H7 (cell line): ENCODE data around the gene ZNRF3. TPM values are rescaled to one million over a fixed set of nuclear protein-coding genes. Genes with fewer than 3 reads are reported as not detected.

Source experiments
- DNase-seq: peaks from one replicate; pipeline ENCODE4 v3.0.0; 2012
- H3K27me3 ChIP-seq: 2 replicates; pipeline ENCODE4 v1.6.0; 2011; ENCODE audit warnings: mild to moderate bottlenecking, low read length; ENCODE audit not compliant: control insufficient read depth, insufficient read depth
- H3K36me3 ChIP-seq: replicated peaks from 2 replicates; pipeline ENCODE4 v1.5.1; 2011; ENCODE audit warnings: low read length; ENCODE audit not compliant: control insufficient read depth, insufficient read depth
- H3K4me3 ChIP-seq: 2 replicates; pipeline ENCODE4 v1.5.1; 2011; ENCODE audit warnings: low read depth, mild to moderate bottlenecking, control low read depth, low read length, moderate library complexity; ENCODE audit not compliant: insufficient read depth
- total RNA-seq: library from RNA; depleted of rRNA; stranded (reverse); fragments of >200 nt; shearing (Covaris generic); gene quantifications from 2 replicates; pipeline ENCODE4 v1.2.3, GENCODE V29; 2014

The ZNRF3 gene
- total RNA-seq, 1 experiment from 2014 or later: 22.1 TPM

DNA sequence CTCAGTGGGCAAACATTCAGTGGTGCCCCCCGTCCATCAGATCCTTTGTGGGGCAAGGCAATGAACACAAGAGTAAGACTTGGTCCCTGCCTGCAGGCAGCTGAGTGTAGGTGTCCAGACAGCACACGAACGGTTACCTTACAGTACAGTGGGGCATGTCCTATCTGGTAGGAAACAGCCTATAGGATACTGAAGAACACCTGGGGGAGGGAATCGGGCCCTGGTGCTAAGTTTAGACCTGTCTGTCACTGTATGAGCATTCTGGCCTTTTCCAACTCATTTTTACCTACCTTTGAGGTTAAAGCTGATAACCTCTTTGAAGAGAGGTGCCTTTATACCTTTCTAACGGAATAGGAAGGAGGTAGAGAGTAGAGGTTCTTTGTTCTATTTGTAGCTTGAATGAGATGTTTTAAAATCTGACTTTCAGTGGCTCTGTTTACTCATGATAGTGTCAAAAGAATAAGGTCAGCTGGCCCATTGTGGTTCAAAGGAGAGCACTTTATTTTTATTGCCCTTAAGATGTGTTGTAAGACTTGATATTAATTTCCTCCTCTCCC lies 8.9 kb downstream of the ZNRF3 start:
- Histone ChIP-seq H3K4me3 (no peak overlapping the region), H3K27me3 (no peaks in the 10 kb centered on the region), H3K36me3 (no peaks in the 10 kb centered on the region)
- no peak for DNase-seq

DNA sequence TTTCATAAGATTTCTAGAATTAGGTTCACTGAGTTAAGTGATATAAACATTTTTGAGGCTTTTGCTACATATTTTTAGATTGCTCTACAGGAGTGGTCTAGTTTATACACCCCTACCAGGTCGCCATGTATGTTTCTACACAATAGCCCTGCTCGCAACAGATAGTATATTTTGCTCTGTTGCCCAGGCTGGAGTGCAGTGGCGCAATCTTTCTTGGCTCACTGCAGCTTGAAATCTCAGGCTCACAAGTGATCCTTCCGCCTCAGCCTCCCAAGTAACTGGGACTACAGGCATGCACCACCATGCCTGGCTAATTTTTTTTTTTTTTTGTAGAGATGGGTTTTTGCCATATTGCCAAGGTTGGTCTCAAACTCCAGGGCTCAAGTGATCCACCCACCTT lies 10.4 kb downstream of the ZNRF3 start:
- Histone ChIP-seq H3K27me3 (no peaks in the 10 kb centered on the region), H3K4me3 (no peak overlapping the region), H3K36me3 (no peaks in the 10 kb centered on the region)
- no peak for DNase-seq

DNA sequence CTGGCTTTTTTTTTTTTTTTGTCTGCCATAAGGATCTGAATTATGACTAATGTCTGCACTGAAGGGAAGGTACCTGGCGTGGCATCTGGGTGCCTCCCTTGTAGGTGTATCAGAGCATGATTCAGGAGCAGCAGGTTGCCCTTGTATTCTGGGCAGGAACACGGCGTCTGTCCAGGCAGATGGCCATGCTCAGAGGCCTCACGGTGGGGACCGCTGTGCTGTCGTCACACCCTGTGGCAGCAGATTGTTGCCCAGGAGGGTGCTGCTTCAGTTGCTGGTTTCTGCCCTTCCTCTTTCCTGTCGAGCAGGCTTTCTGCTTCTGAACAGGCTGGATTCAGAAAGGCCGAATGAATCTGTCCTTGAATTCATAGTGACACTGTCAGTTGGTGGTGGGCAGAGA lies 11.0 kb downstream of the ZNRF3 start:
- H3K27me3 ChIP-seq: no peaks in the 10 kb centered on the region
- DNase-seq: no peak
- H3K36me3 ChIP-seq: no peaks in the 10 kb centered on the region
- H3K4me3 ChIP-seq: no peak overlapping the region

DNA sequence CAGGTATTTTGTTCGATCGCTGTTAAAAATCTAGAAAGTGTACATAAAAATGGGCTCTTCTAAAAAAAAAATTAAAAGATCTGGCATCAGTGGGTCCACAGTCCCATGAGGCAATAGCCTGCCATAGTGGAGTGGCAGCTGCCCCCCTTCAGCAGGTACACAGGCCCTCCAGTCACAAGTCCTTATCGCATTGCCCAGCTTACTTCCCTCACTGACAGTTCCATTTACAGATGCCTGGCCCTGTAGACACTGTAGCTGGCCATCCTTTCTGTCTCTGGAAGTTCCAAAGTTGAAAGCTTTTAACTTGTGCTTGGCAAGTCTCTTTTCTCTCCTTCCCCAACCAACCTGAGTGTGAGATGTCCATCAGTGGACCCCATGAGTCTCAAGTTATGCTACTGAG lies 11.4 kb downstream of the ZNRF3 start:
- no peaks in the 10 kb centered on the region for H3K36me3 ChIP-seq
- DNase-seq: no peak
- no peak overlapping the region for H3K4me3 ChIP-seq
- H3K27me3 ChIP-seq: no peaks in the 10 kb centered on the region

DNA sequence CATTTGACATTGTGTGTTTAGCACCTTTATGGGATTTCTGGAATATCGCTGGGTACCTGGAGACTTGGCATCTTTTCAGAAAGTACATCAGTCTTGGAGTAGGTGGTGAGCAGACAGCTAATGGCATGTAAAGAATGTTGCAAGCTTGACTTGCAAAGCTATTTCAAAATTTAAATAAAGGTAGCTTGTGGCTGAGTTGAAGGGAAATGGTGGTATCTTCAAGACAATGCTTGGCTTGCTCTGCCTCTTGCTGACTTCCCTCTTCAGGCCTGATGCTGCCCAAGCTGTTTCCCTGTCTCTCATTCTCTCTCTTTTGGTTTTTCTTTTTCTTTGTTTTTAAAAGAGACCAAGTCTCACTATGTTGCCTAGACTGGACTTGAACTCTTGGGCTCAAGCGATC lies 13.2 kb downstream of the ZNRF3 start:
- Histone ChIP-seq H3K4me3 (no peak overlapping the region), H3K27me3 (no peaks in the 10 kb centered on the region), H3K36me3 (no peaks in the 10 kb centered on the region)
- DNase-seq: no peak

DNA sequence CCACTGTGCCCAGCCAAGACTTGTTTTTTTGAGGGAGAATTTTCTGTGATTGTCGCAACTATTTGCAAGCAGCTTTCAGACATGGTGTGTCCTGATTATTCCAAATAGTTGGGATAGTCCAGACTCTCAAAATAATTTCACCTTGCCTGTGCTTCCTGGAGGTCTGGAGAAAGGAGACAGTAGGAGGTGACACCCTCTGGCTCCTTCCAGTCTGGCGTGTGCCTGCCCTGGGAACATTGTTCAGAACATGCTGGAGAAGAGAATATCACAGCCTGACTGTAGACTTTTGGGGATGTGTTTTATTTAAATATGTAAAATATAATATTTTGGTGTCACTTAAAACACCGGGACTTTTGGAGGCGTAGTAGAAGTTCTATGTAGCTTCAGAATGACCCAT lies 14.9 kb downstream of the ZNRF3 start:
- no peak for DNase-seq
- Histone ChIP-seq H3K4me3 (no peak overlapping the region), H3K36me3 (no peaks in the 10 kb centered on the region), H3K27me3 (no peaks in the 10 kb centered on the region)

DNA sequence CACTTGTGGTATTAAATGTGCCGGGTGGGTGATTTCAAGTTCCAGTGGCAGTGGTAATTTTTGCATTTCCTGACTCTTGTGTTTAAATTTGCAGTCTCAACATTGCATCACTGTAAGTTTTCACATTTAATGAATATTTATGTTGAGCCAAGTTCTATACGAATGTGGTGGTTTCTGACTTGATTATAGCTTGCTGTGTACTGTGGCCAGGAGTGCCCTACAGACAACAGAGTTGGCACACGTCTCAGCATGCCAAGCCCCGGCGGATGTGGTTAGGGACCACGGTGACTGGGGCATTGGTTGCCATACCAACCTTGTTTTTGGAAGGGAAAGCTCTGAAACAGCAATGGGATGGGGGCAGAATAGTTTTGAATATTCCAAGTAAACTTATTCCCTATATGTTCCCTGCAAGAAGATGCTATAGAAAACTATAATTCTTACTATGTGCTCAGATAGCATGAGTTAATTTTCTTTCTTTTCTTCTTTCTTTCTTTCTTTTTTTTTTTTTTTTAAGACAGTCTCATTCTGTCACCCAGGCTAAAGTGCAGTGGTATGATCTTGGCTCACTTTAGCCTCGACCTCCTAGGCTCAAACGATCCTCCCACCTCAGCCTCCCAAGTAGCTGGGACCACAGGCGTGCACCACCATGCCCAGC lies 16.0 kb downstream of the ZNRF3 start:
- DNase-seq: no peak
- no peaks in the 10 kb centered on the region for H3K36me3 ChIP-seq
- no peak overlapping the region for H3K4me3 ChIP-seq
- no peaks in the 10 kb centered on the region for H3K27me3 ChIP-seq

DNA sequence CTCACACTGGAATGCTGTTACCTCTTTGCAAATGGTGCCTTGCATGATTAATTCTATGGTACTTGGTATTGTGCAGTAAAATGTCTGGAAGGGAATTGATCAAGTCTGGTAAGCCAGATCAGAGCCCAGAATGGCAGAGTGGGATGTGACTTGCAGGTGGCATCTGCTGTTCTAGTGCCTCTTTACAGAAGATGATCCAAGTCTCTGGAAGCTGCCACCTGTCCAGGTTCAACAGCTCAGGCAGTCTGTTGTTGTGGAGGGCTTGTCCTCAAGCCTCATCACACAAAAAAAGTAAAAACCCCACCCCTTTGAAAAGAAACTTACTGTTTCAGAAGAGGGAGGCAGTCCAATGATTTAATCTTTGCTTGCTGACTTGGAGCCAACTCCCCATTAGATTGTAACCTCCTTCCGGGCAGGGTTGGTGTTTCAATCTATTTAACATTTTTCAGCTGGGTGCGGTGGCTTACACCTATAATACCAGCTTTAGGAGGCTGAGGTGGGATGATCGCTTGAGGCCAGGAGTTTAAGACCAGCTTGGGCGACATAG lies 17.1 kb downstream of the ZNRF3 start:
- H3K27me3 ChIP-seq: no peaks in the 10 kb centered on the region
- no peak for DNase-seq
- H3K4me3 ChIP-seq: no peak overlapping the region
- no peaks in the 10 kb centered on the region for H3K36me3 ChIP-seq

DNA sequence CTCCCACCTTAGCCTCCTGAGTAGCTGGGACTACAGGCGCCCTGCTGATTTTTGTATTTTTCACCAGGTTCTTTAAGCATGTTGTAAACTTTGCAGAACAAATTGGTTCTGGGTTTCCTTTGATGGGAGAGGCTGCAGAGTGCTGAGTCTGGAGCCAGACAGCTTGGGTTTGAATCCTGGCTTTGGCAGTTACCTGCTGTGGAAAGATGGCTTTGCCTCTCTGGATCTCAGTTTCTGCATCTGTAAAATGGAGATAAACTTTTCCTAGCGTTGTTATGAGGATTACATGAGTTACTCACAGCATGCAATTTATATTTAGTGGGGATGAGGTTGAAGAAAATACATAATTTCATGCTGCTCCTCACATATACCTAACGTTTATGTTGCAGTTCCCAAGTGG lies 19.1 kb downstream of the ZNRF3 start:
- no peak overlapping the region for H3K4me3 ChIP-seq
- DNase-seq: no peak
- no peaks in the 10 kb centered on the region for H3K27me3 ChIP-seq
- no peaks in the 10 kb centered on the region for H3K36me3 ChIP-seq

DNA sequence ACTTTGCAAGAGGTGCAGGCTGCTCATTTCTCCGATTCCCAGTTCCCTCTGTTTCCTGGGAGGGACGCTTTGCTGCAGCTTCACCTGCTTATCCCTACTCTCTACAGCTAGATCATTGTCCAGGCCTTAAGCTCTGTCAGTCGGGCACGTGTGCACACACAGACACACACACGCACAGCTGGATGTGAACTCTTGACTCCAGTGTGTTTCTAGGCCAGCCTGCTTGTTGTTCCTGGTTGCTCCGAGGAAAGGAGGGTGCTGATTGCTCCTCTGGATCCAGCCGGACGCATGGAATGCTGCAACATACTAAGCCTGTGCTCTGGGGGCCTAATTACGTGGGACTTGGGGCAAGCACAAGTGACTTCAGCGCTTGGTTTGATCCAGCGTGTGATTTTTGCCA lies 19.7 kb downstream of the ZNRF3 start:
- Histone ChIP-seq H3K36me3 (no peaks in the 10 kb centered on the region), H3K4me3 (no peak overlapping the region), H3K27me3 (no peaks in the 10 kb centered on the region)
- DNase-seq: no peak

DNA sequence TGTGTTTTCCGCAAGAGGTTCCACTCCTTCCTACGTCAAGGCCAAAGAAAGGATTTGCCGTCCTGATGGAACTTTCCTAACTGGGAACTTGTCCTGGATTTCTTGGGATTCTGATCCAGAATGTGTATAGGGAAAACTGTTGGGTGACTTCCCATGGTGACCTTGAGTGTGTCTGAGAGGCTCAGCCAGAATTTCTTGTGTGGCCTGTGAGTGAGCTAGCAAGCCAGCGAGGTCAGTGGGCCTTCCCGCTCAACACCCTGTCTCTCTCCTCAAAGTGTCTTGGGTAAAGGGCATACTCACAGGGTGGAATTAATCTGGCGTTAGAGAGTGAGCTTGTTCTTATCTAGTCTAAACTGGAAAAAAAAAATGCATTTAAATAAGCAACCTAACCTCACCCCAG lies 20.4 kb downstream of the ZNRF3 start:
- DNase-seq: no peak
- no peak overlapping the region for H3K4me3 ChIP-seq
- H3K36me3 ChIP-seq: no peaks in the 10 kb centered on the region
- no peaks in the 10 kb centered on the region for H3K27me3 ChIP-seq

DNA sequence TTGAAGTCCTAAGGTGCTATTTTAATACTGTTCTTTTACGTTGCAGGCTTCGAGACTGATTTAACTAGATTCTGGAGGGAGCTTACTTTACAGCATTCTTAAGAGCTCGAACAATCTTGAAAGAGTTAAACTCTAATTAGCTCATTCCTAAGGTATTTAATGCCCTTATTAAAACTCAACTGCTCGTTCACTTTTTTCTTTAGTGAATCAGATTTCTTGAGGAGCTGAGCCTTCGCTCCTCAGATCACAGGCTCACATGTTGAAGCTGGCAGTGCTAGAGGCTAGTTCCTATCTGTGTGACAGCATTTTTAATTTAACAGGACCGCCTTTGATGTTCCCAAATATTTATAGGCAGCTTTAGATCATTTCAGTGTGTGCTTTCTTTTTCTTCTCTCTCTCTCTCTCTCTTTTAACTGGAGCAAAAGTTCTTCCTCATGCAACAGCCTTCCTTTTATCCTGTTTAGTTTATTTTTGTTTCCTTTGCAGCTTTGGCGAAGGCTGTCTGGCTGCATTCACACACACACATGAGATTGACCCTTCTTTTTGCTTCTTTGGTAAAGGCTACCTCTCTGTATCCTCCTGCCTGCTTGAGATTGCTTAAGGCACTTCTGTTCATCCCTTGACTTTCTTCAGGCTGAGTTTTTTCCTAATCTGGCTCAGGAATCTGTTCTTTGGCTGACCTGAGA lies 21.0 kb downstream of the ZNRF3 start:
- DNase-seq: no peak
- H3K36me3 ChIP-seq: no peaks in the 10 kb centered on the region
- H3K4me3 ChIP-seq: no peak overlapping the region
- no peaks in the 10 kb centered on the region for H3K27me3 ChIP-seq

DNA sequence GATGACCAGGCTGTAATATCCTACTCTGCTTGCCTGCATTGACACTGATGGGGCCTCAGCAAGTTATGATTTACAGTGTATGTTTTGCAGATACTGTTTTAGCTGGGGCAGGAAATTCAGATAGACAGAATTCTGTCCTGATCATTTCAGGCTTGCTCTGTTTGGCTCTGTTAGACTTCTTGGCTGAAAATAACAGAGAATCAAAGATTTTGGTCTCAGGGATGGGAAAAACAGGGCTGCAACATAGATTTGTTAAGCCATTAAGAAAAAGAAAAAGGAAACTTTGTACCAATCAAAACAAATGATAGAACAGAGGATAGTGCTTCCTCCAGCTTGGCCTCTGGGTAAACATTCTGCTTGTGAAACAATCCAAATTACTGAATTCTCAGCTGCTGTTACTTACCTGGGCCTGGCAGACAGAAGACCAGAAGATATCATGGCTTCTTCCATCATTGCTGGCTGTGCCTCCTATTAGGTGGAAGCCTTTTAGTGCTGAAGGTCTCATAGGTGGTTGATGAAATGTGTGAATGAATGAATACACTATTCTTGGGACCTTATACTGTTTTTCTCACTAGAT lies 22.0 kb downstream of the ZNRF3 start:
- H3K36me3 ChIP-seq: no peaks in the 10 kb centered on the region
- DNase-seq: no peak

DNA sequence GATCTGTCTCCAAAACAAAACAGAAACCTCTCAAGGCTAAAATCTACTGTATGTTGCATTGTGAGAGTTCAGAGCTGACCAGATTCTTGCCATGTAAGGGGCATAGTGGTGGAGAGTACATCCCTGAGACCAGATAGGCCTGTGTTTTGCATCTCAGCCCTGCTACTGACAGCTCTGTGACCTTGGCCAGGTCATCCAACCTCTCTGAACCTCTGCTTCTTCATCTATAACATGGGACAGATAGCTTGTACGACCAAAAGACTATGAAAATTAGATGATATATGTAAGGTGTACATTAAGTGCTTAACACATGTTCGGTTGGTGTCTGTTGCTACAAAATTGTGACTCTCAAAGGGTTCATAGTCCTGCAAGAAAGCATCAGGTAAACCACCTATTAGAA lies 22.9 kb downstream of the ZNRF3 start:
- H3K27me3 ChIP-seq: no peaks in the 10 kb centered on the region
- H3K36me3 ChIP-seq: no peaks in the 10 kb centered on the region
- no peak for DNase-seq
- H3K4me3 ChIP-seq: no peak overlapping the region

More for the DNA sequence above, 22.0 kb downstream of the ZNRF3 start:
- H3K27me3 ChIP-seq: no peaks in the 10 kb centered on the region
- no peak overlapping the region for H3K4me3 ChIP-seq
